ENCODE data around the gene TARDBP.

TARDBP gene

GRCh38 chr1:11025618-11026017 is 13.2 kb downstream of the TARDBP start:
- TF ChIP-seq CTCF (IDR thresholded peaks at IDR 0.05; ENCODE audit: low read depth, low read length, missing control alignments): no peak
- Histone ChIP-seq H3K36me3 (replicated peaks) (peaks cover 46% of the 10 kb centered on the region), H3K27ac (no peak overlapping the region), H3K4me3 (ENCODE audit: low read depth, low read length) (no peak overlapping the region), H3K27me3 (replicated peaks) (no peaks in the 10 kb centered on the region)
- in situ Hi-C loops (cut with HindIII; ENCODE audit: low pct_ligation_motif_present, low sequenced_read_pairs): no loop called here
- no peak for DNase-seq

DNA sequence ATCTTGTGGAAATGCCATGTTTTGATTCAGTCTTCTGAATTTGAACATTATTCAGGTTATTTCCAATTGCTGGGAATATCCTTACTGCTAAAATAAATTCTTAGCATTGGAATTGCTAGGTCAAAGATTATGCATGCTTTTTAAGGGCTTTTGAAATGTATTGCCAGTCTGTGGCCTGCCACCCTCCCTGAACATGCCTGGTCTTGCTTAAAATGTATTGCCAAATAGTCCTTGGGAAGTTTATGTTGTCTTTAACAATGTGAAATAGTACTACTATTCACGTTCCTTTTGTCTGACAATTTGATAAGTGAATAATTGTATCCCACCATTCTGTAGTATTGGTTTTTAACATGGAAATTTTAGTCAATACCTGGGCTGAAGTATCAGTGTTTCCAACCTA is 13.6 kb downstream of the TARDBP start:
- Histone ChIP-seq H3K27ac (no peak overlapping the region), H3K4me3 (ENCODE audit: low read depth, low read length) (no peak overlapping the region), H3K27me3 (replicated peaks) (no peaks in the 10 kb centered on the region), H3K36me3 (replicated peaks) (peaks cover 41% of the 10 kb centered on the region)
- no peak for TF ChIP-seq CTCF (IDR thresholded peaks at IDR 0.05; ENCODE audit: low read depth, low read length, missing control alignments)
- no peak for DNase-seq
- in situ Hi-C loops (cut with HindIII; ENCODE audit: low pct_ligation_motif_present, low sequenced_read_pairs): no loop called here

DNA sequence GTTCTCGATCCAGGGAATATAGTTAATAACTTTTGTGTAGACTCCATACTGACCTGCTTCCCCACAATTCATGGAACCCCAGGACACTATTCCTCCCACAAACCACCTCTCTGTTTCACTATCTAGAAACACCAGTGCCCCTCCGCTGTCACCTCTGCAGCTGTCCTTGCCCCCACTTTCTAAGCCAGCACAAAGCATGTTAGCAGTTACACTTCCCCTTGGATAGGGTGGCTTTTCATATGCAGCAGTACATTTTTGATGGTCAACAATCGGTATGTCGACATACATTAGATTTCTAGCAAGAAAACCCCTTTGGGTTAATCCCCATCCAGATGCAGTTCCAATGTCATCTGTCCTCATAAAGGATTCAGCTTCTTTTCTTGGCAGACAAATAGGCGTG is 14.4 kb downstream of the TARDBP start:
- H3K36me3 ChIP-seq (replicated peaks): peaks cover 33% of the 10 kb centered on the region
- no peak for TF ChIP-seq CTCF (IDR thresholded peaks at IDR 0.05; ENCODE audit: low read depth, low read length, missing control alignments)
- in situ Hi-C loops (cut with HindIII; ENCODE audit: low pct_ligation_motif_present, low sequenced_read_pairs): no loop called here

GRCh38 chr1:11027316-11027715 is 14.9 kb downstream of the TARDBP start:
- no peak overlapping the region for H3K4me3 ChIP-seq (ENCODE audit: low read depth, low read length)
- TF ChIP-seq CTCF (IDR thresholded peaks at IDR 0.05; ENCODE audit: low read depth, low read length, missing control alignments): no peak
- no peak overlapping the region for H3K27ac ChIP-seq
- DNase-seq: no peak
- in situ Hi-C loops (cut with HindIII; ENCODE audit: low pct_ligation_motif_present, low sequenced_read_pairs): no loop called here
- H3K27me3 ChIP-seq (replicated peaks): no peaks in the 10 kb centered on the region
- peaks cover 29% of the 10 kb centered on the region for H3K36me3 ChIP-seq (replicated peaks)

More for the DNA sequence above, 14.4 kb downstream of the TARDBP start:
- DNase-seq: no peak
- no peak overlapping the region for H3K4me3 ChIP-seq (ENCODE audit: low read depth, low read length)
- no peak overlapping the region for H3K27ac ChIP-seq
- H3K27me3 ChIP-seq (replicated peaks): no peaks in the 10 kb centered on the region

- TF ChIP-seq CTCF (IDR thresholded peaks at IDR 0.05; ENCODE audit: low read depth, low read length, missing control alignments): no peak
- peaks cover 26% of the 10 kb centered on the region for H3K36me3 ChIP-seq (replicated peaks)
- DNase-seq: no peak
- H3K4me3 ChIP-seq (ENCODE audit: low read depth, low read length): no peak overlapping the region
- in situ Hi-C loops (cut with HindIII; ENCODE audit: low pct_ligation_motif_present, low sequenced_read_pairs): no loop called here
- H3K27ac ChIP-seq: no peak overlapping the region
- no peaks in the 10 kb centered on the region for H3K27me3 ChIP-seq (replicated peaks)
These were observed 15.6 kb downstream of the TARDBP start for GRCh38 chr1:11028018-11028417.

DNA sequence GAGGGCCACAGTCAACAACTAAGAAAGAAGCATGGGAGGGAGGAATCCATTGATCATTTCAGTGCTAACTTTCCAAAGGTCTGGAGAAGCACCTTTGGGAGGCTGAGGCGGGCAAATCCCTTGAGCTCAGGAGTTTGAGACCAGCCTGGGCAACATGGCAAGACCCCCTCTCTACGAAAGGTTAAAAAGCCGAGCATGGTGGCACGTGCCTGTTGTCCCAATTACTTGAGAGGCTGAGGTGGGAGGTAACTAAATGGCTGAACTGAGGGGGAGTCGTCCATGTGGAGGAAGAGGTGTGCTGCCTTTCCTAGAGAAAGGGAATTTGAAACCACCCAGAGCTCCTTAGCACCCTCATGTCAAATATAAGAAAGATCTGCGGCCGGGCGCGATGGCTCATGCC is 18.4 kb downstream of the TARDBP start:
- DNase-seq: no peak
- no peak overlapping the region for H3K27ac ChIP-seq
- no peak overlapping the region for H3K4me3 ChIP-seq (ENCODE audit: low read depth, low read length)
- no peak for TF ChIP-seq CTCF (IDR thresholded peaks at IDR 0.05; ENCODE audit: low read depth, low read length, missing control alignments)
- no peaks in the 10 kb centered on the region for H3K27me3 ChIP-seq (replicated peaks)
- peaks cover 8% of the 10 kb centered on the region for H3K36me3 ChIP-seq (replicated peaks)
- in situ Hi-C loops (cut with HindIII; ENCODE audit: low pct_ligation_motif_present, low sequenced_read_pairs): no loop called here

Measured in brain microvascular endothelial cell (primary cell).